IPS DF 6.9 (cell line): ENCODE data around the gene PRKCE.

Experiments
- DNase-seq: peaks from one replicate; pipeline ENCODE4 v3.0.0-alpha.2; 2013; ENCODE audit warnings: low read depth, low spot score
- H3K27ac ChIP-seq: one replicate; pipeline ENCODE4 v1.5.1; 2013; ENCODE audit warnings: low read length, control low read depth
- H3K27me3 ChIP-seq: 2 replicates; pipeline ENCODE4 v1.6.1; 2013; ENCODE audit warnings: mild to moderate bottlenecking, low read length; ENCODE audit not compliant: control insufficient read depth, insufficient read depth
- H3K36me3 ChIP-seq: 2 replicates; pipeline ENCODE4 v1.6.1; 2013; ENCODE audit warnings: low read length; ENCODE audit not compliant: control insufficient read depth, insufficient read depth
- H3K4me1 ChIP-seq: 2 replicates; pipeline ENCODE4 v1.6.1; 2013; ENCODE audit warnings: low read length; ENCODE audit not compliant: control insufficient read depth, insufficient read depth
- H3K4me3 ChIP-seq: 2 replicates; pipeline ENCODE4 v1.5.1; 2013; ENCODE audit warnings: mild to moderate bottlenecking, low read length
- H3K9me3 ChIP-seq: 2 replicates; pipeline ENCODE4 v1.6.1; 2013; ENCODE audit warnings: low read length, inconsistent platforms; ENCODE audit not compliant: control insufficient read depth, insufficient read depth
- WGBS: extraction: QIAGEN DNeasy Blood & Tissue Kit; methylation state at CpG from one replicate; pipeline ENCODE4 v1.1.7; 2013; ENCODE audit warnings: mixed read lengths, missing lambda C conversion rate; ENCODE audit not compliant: insufficient read length, insufficient coverage; 5-methylcytosine and 5-hydroxymethylcytosine counted together

The PRKCE gene

DNA sequence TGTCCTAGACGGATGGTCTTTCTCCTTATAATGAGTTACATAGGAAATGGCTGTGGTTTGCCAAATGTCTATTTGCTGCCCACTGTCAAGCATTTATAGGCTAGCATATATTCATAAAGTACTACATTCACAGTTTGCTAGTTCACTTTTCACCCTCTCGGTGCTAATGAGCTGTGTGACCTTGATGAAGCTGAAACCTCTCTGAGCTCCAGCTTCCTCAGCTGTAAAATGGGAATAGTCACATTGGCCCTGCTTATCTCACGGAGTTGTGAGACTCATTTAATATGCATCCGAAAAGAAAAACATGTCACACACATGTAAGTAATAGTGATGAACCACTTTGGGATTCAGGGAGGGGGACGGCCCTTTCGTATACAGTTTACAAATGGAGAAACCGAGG is 17.0 kb downstream of the PRKCE start:
- WGBS: no CpG with 5 or more reads among the region's 7 CpGs
- Histone ChIP-seq H3K4me3 (no peak overlapping the region), H3K36me3 (no peaks in the 10 kb centered on the region), H3K9me3 (no peaks in the 10 kb centered on the region), H3K27ac (no peak overlapping the region), H3K27me3 (no peaks in the 10 kb centered on the region), H3K4me1 (peaks cover 2% of the 10 kb centered on the region; the same call in 1 of the 2 replicates)
- DNase-seq: no peak

- H3K9me3 ChIP-seq: no peaks in the 10 kb centered on the region
- H3K27ac ChIP-seq: no peak overlapping the region
- DNase-seq: no peak
- peaks cover 2% of the 10 kb centered on the region; the same call in 1 of the 2 replicates for H3K4me1 ChIP-seq
- no peaks in the 10 kb centered on the region for H3K27me3 ChIP-seq
- WGBS: no CpG with 5 or more reads among the region's 7 CpGs
- no peak overlapping the region for H3K4me3 ChIP-seq
- no peaks in the 10 kb centered on the region for H3K36me3 ChIP-seq
Observed at GRCh38 chr2:45669032-45669486, 17.6 kb downstream of the PRKCE start.

- Histone ChIP-seq H3K36me3 (no peaks in the 10 kb centered on the region), H3K27me3 (no peaks in the 10 kb centered on the region), H3K4me1 (no peaks in the 10 kb centered on the region), H3K4me3 (no peak overlapping the region), H3K27ac (no peak overlapping the region), H3K9me3 (no peaks in the 10 kb centered on the region)
- DNase-seq: no peak
- WGBS: no CpG with 5 or more reads among the region's 4 CpGs
Observed at GRCh38 chr2:45670646-45671045, 19.2 kb downstream of the PRKCE start.

DNA sequence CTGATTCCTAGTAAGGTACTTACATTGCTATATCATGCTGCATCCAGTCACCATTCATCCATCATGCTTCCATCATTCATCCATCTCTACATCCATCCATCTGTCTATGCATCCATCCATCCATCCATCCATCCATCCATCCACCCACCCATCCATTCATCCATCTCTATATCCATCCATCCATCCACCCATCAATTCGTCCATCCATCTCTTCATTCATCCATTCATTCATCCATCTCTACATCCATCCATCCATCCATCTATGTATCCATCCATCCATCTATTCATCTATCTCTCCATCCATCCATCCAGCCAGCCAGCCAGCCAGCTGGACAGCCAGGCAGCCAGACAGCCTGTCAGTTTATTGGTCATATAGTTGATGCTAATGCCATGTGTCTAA is 20.7 kb downstream of the PRKCE start:
- 100% methylated on average over 1 of the region's 1 CpG for WGBS
- Histone ChIP-seq H3K4me3 (no peak overlapping the region), H3K4me1 (no peaks in the 10 kb centered on the region), H3K27me3 (no peaks in the 10 kb centered on the region), H3K36me3 (no peaks in the 10 kb centered on the region), H3K9me3 (no peaks in the 10 kb centered on the region), H3K27ac (no peak overlapping the region)
- no peak for DNase-seq

GRCh38 chr2:45674035-45674816 is 22.8 kb downstream of the PRKCE start:
- Histone ChIP-seq H3K4me3 (no peak overlapping the region), H3K9me3 (no peaks in the 10 kb centered on the region), H3K27ac (no peak overlapping the region), H3K27me3 (no peaks in the 10 kb centered on the region), H3K36me3 (no peaks in the 10 kb centered on the region), H3K4me1 (no peaks in the 10 kb centered on the region)
- WGBS: no CpG with 5 or more reads among the region's 5 CpGs
- DNase-seq: no peak

GRCh38 chr2:45675263-45675812 is 23.9 kb downstream of the PRKCE start:
- H3K36me3 ChIP-seq: no peaks in the 10 kb centered on the region
- no peaks in the 10 kb centered on the region for H3K27me3 ChIP-seq
- DNase-seq: no peak
- WGBS: no CpG with 5 or more reads among the region's 5 CpGs
- H3K27ac ChIP-seq: no peak overlapping the region
- H3K4me3 ChIP-seq: no peak overlapping the region
- H3K9me3 ChIP-seq: no peaks in the 10 kb centered on the region
- H3K4me1 ChIP-seq: no peaks in the 10 kb centered on the region

DNA sequence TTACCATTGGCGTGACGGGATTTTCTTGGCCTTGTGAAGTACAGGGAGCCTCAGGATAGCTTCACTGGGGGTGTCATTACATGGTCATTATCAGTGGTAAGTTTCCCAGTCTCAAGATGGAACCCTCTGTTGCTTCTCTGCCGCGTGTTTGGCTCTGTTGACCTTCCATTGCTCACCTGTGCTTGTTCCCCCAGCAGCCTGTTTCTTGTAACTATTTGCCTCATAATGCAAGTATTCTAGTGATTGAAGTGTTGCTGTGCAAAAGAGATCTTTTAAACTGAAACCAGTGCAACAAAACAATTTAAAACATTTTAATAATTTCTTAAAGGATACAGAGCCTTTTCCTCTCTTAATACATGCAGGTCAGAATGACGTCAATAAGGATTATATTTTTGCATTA is 24.6 kb downstream of the PRKCE start:
- Histone ChIP-seq H3K27me3 (no peaks in the 10 kb centered on the region), H3K27ac (no peak overlapping the region), H3K4me1 (no peaks in the 10 kb centered on the region), H3K4me3 (no peak overlapping the region), H3K9me3 (no peaks in the 10 kb centered on the region), H3K36me3 (no peaks in the 10 kb centered on the region)
- no peak for DNase-seq
- WGBS: no CpG with 5 or more reads among the region's 5 CpGs

- Histone ChIP-seq H3K4me1 (no peaks in the 10 kb centered on the region), H3K27me3 (no peaks in the 10 kb centered on the region), H3K9me3 (no peaks in the 10 kb centered on the region), H3K36me3 (no peaks in the 10 kb centered on the region), H3K27ac (no peak overlapping the region), H3K4me3 (no peak overlapping the region)
- DNase-seq: no peak
- WGBS: no CpG with 5 or more reads among the region's 4 CpGs
Observed at GRCh38 chr2:45678791-45679348, 27.4 kb downstream of the PRKCE start.

GRCh38 chr2:45680351-45680967 is 29.0 kb downstream of the PRKCE start:
- Histone ChIP-seq H3K9me3 (no peaks in the 10 kb centered on the region), H3K27me3 (no peaks in the 10 kb centered on the region), H3K4me3 (no peak overlapping the region), H3K36me3 (no peaks in the 10 kb centered on the region), H3K27ac (no peak overlapping the region), H3K4me1 (peaks cover 1% of the 10 kb centered on the region; the same call in 1 of the 2 replicates)
- no CpG with 5 or more reads among the region's 6 CpGs for WGBS
- DNase-seq: no peak

GRCh38 chr2:45681675-45682074 is 30.2 kb downstream of the PRKCE start:
- WGBS: no CpG with 5 or more reads among the region's 3 CpGs
- Histone ChIP-seq H3K4me3 (no peak overlapping the region), H3K36me3 (no peaks in the 10 kb centered on the region), H3K9me3 (no peaks in the 10 kb centered on the region), H3K27me3 (no peaks in the 10 kb centered on the region), H3K4me1 (peaks cover 1% of the 10 kb centered on the region; the same call in 1 of the 2 replicates), H3K27ac (no peak overlapping the region)
- DNase-seq: no peak
